Stimulated activated effector memory CD8-positive, alpha-beta T cell treated with anti-CD3 and anti-CD28 coated beads, Interleukin-12 subunit alpha, Interleukin-12 subunit beta, amount 100 ng/mL, for 72 hours (primary cell): ENCODE results near the gene CLIC4.
"Not testable (repeated sequence)": the region's sequence is repeated elsewhere in the genome, so short reads cannot be mapped to it uniquely, and the experiment has no call there.

ENCODE experiments used
- ATAC-seq: fragments of 150-1000 bp; cut with Tn5 transposase; 2 replicates; pipeline ENCODE4 v1.10.0; 2021
- DNase-seq, 2 donors: peaks; one replicate each; pipeline ENCODE4 v3.0.0; 2021 to 2022; ENCODE audit warnings: low spot score in 2 of 2
- H3K27ac Mint-ChIP-seq: one replicate; pipeline ENCODE4 v1.8.0; 2022; ENCODE audit warnings: mild to moderate bottlenecking, mixed read lengths
- H3K36me3 Mint-ChIP-seq: one replicate; pipeline ENCODE4 v1.8.0; 2022; ENCODE audit warnings: mild to moderate bottlenecking, mixed read lengths
- H3K4me1 Mint-ChIP-seq: one replicate; pipeline ENCODE4 v1.8.0; 2022; ENCODE audit warnings: mixed read lengths
- H3K4me3 Mint-ChIP-seq: one replicate; pipeline ENCODE4 v1.8.0; 2022; ENCODE audit warnings: mild to moderate bottlenecking, mixed read lengths
- H3K9me3 Mint-ChIP-seq: one replicate; pipeline ENCODE4 v1.8.0; 2022; ENCODE audit warnings: mixed read lengths

Gene CLIC4

DNA sequence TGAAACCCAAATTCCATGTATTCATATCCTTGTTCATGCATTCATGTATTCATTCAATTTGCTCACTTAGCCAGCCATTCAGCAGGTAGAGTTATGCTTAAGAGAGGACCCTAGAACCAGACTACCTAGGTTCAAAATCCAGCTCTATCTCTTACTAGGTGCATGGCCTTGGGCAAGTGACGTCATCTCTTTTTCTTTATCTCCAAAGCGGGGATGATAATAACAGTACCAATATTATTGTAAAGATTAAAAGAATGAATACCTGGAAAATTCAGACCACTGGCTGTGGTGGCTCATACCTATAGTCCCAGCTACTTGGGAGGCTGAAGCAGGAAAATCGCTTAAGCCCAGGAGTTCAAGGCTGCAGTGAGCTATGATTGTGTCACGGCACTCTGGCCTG, 33.9 kb upstream of the CLIC4 start:
- no peaks in the 10 kb centered on the region for H3K9me3 Mint-ChIP-seq

DNA sequence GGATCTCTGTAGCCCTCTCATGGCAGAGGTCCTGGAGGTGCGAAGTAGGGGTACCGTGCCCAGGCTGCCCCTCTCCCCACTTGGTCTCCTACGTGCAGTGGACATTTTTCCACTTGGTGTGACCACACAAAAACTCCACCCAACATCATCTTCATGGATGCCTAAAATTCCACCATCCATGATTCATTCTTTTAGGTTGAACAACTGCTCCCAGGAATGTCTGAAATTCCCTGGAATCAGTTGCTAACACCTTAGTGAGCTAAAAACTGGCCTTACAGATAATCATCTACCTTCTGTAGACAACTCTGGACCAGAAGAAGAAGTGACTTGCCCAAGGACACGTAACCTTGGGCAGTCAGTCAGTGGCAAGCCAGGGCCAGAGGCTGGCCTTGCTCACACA, 32.1 kb upstream of the CLIC4 start:
- H3K4me1 Mint-ChIP-seq: peaks cover 20% of the 10 kb centered on the region
- H3K9me3 Mint-ChIP-seq: no peaks in the 10 kb centered on the region
- no peak for DNase-seq
- H3K4me3 Mint-ChIP-seq: no peak overlapping the region
- H3K36me3 Mint-ChIP-seq: no peaks in the 10 kb centered on the region
- no peak for ATAC-seq
- no peak overlapping the region for H3K27ac Mint-ChIP-seq

More for the DNA sequence above, 33.9 kb upstream of the CLIC4 start:
- ATAC-seq (no peak), DNase-seq (no peak)
- no peaks in the 10 kb centered on the region for H3K36me3 Mint-ChIP-seq
- no peak overlapping the region for H3K27ac Mint-ChIP-seq
- peaks cover 20% of the 10 kb centered on the region for H3K4me1 Mint-ChIP-seq
- no peak overlapping the region for H3K4me3 Mint-ChIP-seq

DNA sequence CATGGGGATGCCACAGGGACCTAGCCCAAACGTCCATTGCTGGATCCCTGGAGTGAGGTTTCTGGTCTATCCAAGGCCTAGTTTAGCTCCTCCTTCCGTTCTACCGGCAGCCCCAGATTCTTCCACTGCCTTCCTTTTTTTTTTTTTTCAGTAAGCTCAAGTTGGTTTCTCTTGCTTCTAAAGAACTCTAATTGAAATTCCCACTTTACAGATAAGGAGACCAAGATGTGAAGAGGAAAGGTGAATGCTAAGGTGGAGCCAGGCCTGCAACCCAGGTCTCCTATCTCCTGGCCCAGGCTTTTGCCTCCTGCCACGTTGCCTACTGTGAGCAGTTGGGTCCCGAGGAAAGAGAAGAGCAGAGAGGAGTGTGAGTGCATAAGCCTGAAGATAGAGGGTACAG, 31.5 kb upstream of the CLIC4 start:
- no peak overlapping the region for H3K4me3 Mint-ChIP-seq
- H3K27ac Mint-ChIP-seq: no peak overlapping the region

DNA sequence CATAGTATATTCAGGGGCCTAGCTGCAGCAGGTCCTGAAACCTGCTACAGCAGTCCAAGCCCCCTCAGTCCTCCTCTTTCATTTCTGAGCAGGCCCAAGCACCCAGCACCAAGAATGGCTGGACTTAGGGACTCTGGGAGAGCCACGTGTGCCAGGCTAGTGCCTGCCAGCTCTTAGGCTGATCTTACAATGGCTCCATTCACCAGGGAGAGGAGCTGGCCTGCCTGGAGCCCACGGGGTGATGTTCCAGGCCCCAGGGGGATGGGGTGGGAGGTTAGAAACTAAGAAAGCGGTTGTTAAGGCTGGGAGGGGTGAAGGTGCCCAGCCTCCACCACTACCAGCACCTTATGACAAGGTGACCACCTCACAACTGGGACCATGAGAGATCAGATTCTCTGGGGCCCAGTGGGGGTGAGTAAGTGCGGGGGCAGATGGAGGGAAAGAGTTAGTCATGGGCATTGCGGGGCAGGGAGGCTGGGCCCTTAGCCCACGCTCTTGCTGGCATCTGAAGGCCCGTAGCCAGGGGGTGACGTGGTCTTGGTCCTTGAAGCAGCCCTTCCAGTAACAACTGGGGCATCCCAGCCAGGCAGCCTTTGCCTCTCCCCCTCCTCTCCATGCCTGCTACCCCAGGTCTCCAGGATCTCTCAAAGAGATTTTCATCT, 30.3 kb upstream of the CLIC4 start:
- Mint-ChIP-seq H3K4me1 (peaks cover 14% of the 10 kb centered on the region), H3K9me3 (no peaks in the 10 kb centered on the region), H3K36me3 (no peaks in the 10 kb centered on the region), H3K27ac (peak overlapping the region; percentile 69), H3K4me3 (no peak overlapping the region)
- peak; percentile 96 for ATAC-seq
- peak in 1 of 2 donors; percentile 15 for DNase-seq

More for the DNA sequence above, 31.5 kb upstream of the CLIC4 start:
- DNase-seq (no peak), ATAC-seq (no peak)
- Mint-ChIP-seq H3K4me1 (peaks cover 20% of the 10 kb centered on the region), H3K36me3 (no peaks in the 10 kb centered on the region), H3K9me3 (no peaks in the 10 kb centered on the region)

GRCh38 chr1:24715658-24716057, 29.6 kb upstream of the CLIC4 start:
- Mint-ChIP-seq H3K4me3 (no peak overlapping the region), H3K27ac (peak overlapping the region; percentile 69), H3K9me3 (no peaks in the 10 kb centered on the region), H3K4me1 (peaks cover 12% of the 10 kb centered on the region), H3K36me3 (no peaks in the 10 kb centered on the region)
- ATAC-seq (no peak), DNase-seq (no peak)

DNA sequence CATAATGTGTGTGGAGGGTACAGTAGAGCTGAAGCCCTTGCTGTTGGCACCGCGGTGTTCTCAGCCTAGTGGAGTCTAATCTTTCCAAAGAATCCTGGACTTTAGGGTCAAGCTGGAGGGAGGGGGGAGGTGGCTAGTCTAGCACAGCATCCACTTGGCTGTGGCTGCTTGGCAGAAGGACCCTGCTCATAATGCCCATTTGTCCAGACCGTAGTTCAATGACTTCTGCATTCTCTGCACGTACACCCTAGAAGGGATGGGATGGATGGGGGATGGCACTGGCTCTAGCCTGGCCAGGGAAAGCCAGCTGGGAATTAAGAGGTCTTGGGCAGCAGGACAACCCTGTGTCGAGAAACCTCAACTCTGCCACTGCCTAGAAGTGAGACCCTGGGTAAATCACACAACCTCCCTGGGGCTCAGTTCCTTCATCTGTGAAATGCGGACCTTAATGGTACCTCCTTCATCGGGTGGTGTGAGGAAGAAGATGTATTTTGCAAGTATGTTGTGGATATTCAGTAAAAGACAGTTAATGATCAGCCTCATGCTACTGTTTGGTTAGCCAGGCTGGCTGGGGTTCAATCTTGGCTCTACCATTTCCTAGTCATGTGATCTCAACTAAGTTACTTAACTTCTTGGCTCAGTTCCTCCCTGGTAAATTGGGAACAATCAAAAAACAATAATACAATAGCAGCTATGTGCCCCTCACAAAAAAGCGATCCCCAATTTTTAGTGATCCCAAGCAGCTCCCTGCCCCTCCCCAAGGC, 27.2 kb upstream of the CLIC4 start:
- H3K36me3 Mint-ChIP-seq: no peaks in the 10 kb centered on the region
- H3K9me3 Mint-ChIP-seq: no peaks in the 10 kb centered on the region
- peaks cover 17% of the 10 kb centered on the region for H3K4me1 Mint-ChIP-seq
- H3K27ac Mint-ChIP-seq: no peak overlapping the region
- DNase-seq (no peak), ATAC-seq (no peak)
- H3K4me3 Mint-ChIP-seq: no peak overlapping the region

GRCh38 chr1:24720152-24720551, 25.1 kb upstream of the CLIC4 start:
- DNase-seq (no peak), ATAC-seq (no peak)
- Mint-ChIP-seq H3K36me3 (no peaks in the 10 kb centered on the region), H3K4me3 (no peak overlapping the region), H3K27ac (no peak overlapping the region), H3K4me1 (peaks cover 11% of the 10 kb centered on the region), H3K9me3 (no peaks in the 10 kb centered on the region)

DNA sequence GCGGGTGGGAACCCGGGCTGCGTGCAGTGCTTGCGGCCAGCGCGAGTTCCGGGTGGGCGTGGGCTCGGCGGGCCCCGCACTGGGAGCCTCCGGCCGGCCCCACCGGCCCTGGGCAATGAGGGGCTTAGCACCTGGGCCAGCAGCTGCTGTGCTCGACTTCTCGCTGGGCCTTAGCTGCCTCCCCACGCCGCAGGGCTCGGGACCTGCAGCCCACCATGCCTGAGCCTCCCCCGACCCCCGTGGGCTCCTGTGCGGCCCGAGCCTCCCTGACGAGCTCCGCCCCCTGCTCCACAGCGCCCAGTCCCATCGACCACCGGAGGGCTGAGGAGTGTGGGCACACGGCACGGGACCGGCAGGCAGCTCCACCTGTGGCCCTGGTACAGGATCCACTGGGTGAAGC, 23.7 kb upstream of the CLIC4 start:
- Mint-ChIP-seq H3K4me1 (peaks cover 6% of the 10 kb centered on the region), H3K9me3 (no peaks in the 10 kb centered on the region), H3K4me3 (no peak overlapping the region), H3K36me3 (no peaks in the 10 kb centered on the region), H3K27ac (no peak overlapping the region)
- DNase-seq (no peak), ATAC-seq (no peak)

DNA sequence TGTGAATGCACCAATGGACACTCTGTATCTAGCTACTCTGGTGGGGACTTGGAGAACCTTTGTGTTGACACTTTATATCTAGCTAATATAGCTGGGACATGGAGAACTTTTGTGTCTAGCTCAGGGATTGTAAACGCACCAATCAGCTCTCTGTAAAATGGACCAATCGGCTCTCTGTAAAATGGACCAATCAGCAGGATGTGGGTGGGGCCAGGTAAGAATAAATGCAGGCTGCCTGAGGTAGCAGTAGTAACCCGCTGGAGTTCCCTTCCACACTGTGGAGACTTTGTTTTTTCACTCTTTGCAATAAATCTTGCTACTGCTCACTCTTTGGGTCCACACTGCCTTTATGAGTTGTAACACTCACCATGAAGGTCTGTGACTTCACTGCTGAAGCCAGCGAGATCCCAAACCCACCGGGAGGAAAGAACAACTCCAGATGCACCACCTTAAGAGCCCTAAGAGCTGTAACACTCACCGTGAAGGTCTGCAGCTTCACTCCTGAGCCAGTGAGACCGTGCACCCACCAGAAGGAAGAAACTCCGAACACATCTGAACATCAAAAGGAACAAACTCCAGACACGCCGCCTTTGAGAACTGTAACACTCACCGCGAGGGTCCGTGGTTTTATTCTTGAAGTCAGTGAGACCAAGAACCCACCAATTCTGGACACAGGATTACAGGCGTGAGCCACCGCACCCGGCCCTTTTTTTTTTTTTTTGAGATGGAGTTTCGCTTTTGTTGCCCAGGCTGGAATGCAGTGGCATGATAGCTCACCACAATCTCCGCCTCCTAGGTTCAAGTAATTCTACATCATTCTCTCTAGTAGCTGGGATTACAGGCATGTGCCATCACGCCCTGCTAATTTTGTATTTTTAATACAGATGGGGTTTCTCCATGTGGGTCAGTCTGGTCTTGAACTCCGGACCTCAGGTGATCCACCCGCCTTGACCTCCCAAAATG, 22.9 kb upstream of the CLIC4 start:
- not testable (repeated sequence) for ATAC-seq, DNase-seq, H3K36me3 Mint-ChIP-seq, H3K9me3 Mint-ChIP-seq
- Mint-ChIP-seq H3K27ac (peak overlapping the region; percentile 14), H3K4me1 (peaks cover 12% of the 10 kb centered on the region), H3K4me3 (peak overlapping the region; percentile 54)

DNA sequence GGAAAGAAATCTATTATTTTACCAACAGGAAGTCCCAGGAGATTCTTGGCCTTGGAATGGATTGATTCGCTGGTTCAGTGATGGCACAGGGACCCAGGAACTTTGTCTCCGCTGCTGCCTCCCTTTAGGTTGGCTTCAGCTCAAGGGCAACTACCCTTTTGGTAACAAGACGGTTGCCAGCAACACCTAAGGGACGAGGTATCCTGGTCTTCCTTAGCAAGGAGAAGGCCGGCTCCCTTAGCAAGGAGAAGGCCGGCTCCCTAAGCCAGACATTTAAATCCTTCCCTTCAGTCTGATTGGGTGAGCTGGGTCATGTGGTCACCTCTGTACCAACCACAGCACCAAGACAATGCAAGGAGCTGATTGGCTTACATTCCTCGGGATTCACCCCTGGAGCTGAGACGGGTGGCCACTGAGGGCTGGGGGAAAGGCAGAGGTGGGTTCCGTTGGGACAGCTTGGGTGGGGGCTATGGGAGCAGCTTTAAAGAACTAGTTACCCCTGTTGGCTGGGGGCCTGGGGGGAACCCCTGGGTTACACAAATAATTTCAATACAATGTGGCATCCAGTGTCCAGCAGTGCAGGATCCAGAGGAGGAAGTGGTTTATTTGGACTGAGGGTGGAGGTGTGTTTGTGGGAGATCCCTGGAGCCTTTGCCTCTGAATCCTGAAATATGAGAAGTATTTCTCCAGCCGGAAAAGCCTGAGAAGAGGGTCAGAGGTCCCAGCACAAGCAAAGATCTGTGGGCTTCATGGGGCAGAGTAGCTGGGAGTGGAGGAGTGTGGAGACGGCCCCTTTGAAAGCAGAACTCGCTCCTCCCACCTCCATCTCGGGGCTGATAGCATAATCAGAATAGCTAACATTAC, 20.7 kb upstream of the CLIC4 start:
- H3K9me3 Mint-ChIP-seq: no peaks in the 10 kb centered on the region
- H3K27ac Mint-ChIP-seq: no peak overlapping the region
- DNase-seq (no peak), ATAC-seq (no peak)
- H3K36me3 Mint-ChIP-seq: no peaks in the 10 kb centered on the region
- H3K4me3 Mint-ChIP-seq: no peak overlapping the region
- peaks cover 15% of the 10 kb centered on the region for H3K4me1 Mint-ChIP-seq

DNA sequence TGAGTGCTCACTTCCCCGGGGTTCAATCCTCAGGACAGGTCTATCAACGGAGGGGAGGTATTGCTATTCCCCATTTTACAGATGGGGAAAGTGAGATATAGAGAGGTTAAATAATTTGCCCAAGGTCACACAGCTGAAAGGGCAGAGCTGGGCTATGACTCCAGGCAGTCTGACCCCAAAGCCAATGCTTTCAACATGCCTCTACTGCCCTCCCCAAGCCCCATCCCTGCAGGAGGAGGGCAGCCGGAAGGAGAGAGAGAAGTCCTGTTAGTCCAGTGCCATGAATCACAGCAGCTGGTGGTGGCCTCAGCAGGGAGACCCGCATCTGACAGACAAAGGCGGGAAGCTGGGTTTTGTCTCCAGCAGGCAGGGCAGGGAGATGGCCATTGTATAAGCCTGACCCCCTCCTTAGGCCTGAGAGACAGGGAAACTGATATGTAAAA, 20.0 kb upstream of the CLIC4 start:
- ATAC-seq (no peak), DNase-seq (no peak)
- H3K36me3 Mint-ChIP-seq: no peaks in the 10 kb centered on the region
- H3K4me3 Mint-ChIP-seq: no peak overlapping the region
- H3K9me3 Mint-ChIP-seq: no peaks in the 10 kb centered on the region
- H3K4me1 Mint-ChIP-seq: peaks cover 15% of the 10 kb centered on the region
- no peak overlapping the region for H3K27ac Mint-ChIP-seq

- Mint-ChIP-seq H3K36me3 (no peaks in the 10 kb centered on the region), H3K4me3 (no peak overlapping the region), H3K27ac (no peak overlapping the region), H3K9me3 (no peaks in the 10 kb centered on the region), H3K4me1 (peaks cover 15% of the 10 kb centered on the region)
- no peak for ATAC-seq
- DNase-seq: no peak
Measured at GRCh38 chr1:24726741-24727140, 18.5 kb upstream of the CLIC4 start.

GRCh38 chr1:24727501-24728216, 17.6 kb upstream of the CLIC4 start:
- no peak for DNase-seq
- no peak overlapping the region for H3K4me3 Mint-ChIP-seq
- ATAC-seq: peak; percentile 34
- no peaks in the 10 kb centered on the region for H3K36me3 Mint-ChIP-seq
- H3K4me1 Mint-ChIP-seq: peaks cover 9% of the 10 kb centered on the region
- no peak overlapping the region for H3K27ac Mint-ChIP-seq
- no peaks in the 10 kb centered on the region for H3K9me3 Mint-ChIP-seq

DNA sequence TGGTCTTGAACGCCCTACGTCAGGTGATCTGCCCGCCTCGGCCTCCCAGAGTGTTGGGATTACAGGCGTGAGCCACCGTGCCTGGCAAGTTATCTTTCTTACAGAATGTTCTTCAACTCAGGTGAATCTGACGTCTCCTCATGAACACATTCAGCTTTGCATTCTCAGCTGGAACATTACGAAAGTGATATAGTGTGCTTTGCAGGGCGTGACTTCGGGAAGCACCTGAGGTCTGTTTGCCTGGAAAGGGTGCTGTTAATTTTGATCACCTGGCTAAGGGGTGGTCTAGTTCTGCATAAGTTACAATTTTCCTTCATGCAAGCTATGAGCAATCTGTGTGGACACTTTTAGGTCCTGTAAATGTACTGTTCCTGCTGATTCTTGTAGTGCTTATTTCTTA, 16.3 kb upstream of the CLIC4 start:
- Mint-ChIP-seq H3K4me1 (peaks cover 9% of the 10 kb centered on the region), H3K4me3 (no peak overlapping the region)
- no peak for ATAC-seq

More for the DNA sequence above, 16.3 kb upstream of the CLIC4 start:
- Mint-ChIP-seq H3K36me3 (no peaks in the 10 kb centered on the region), H3K9me3 (no peaks in the 10 kb centered on the region), H3K27ac (no peak overlapping the region)
- no peak for DNase-seq
